CD4-positive, alpha-beta memory T cell (primary cell): ENCODE results near the gene BLVRB. TPM values are rescaled to one million over a fixed set of nuclear protein-coding genes. Genes with fewer than 3 reads are reported as not detected.

Source experiments
- CTCF ChIA-PET: fragments of 350-600 bp; sonication (Branson Sonifier 250); formaldehyde crosslinking; loops from one replicate; lab custom pipeline; 2021; ENCODE audit warnings: inconsistent platforms; ENCODE audit not compliant: partially characterized antibody; lab: Charles Lee
- POLR2A ChIA-PET: fragments of 350-600 bp; sonication (Branson Sonifier 250); formaldehyde crosslinking; loops from one replicate; lab custom pipeline; 2021; ENCODE audit not compliant: partially characterized antibody; lab: Charles Lee
- DNase-seq, 5 donors: peaks; one replicate each; pipeline versions ENCODE4 v3.0.0 to v3.0.0-alpha.2; 2020 to 2022; ENCODE audit warnings: mixed read lengths in 1 of 5
- H3K27ac ChIP-seq: one replicate; pipeline ENCODE4 v1.7.0; 2013; ENCODE audit warnings: low read depth, low read length
- H3K27me3 ChIP-seq: 2 replicates; pipeline ENCODE4 v1.7.0; 2013; ENCODE audit warnings: mild to moderate bottlenecking, low read length, moderate library complexity; ENCODE audit not compliant: insufficient read depth
- H3K36me3 ChIP-seq: 2 replicates; pipeline ENCODE4 v1.7.0; 2013; ENCODE audit warnings: mild to moderate bottlenecking, low read length, moderate library complexity; ENCODE audit not compliant: insufficient read depth
- H3K4me1 ChIP-seq: 2 replicates; pipeline ENCODE4 v1.7.0; 2013; ENCODE audit warnings: mild to moderate bottlenecking, low read length, moderate library complexity; ENCODE audit not compliant: insufficient read depth
- H3K4me3 ChIP-seq, 2 donors: one replicate each; pipeline ENCODE4 v1.7.0; 2013; ENCODE audit warnings: low read length in 2 of 2, mild to moderate bottlenecking in 1 of 2
- H3K9me3 ChIP-seq, 2 donors: one replicate each; pipeline ENCODE4 v1.7.0; 2013; ENCODE audit warnings: low read length in 2 of 2, control low read depth in 1 of 2; ENCODE audit not compliant: control insufficient read depth in 1 of 2
- H3K27ac Mint-ChIP-seq, 7 donors: one replicate each; pipeline ENCODE4 v1.8.0; 2020 to 2021; ENCODE audit warnings: mixed read lengths in 7 of 7, mild to moderate bottlenecking in 6 of 7, inconsistent platforms in 3 of 7, moderate library complexity in 3 of 7
- H3K27me3 Mint-ChIP-seq, 2 donors: one replicate each; pipeline ENCODE4 v1.8.0; 2020 to 2021; ENCODE audit warnings: mixed read lengths in 2 of 2
- H3K36me3 Mint-ChIP-seq, 2 donors: one replicate each; pipeline ENCODE4 v1.8.0; 2020 to 2021; ENCODE audit warnings: mixed read lengths in 2 of 2, inconsistent platforms in 1 of 2, mild to moderate bottlenecking in 1 of 2
- H3K4me1 Mint-ChIP-seq, 4 donors: one replicate each; pipeline ENCODE4 v1.8.0; 2020 to 2021; ENCODE audit warnings: mixed read lengths in 4 of 4, mild to moderate bottlenecking in 1 of 4
- H3K4me3 Mint-ChIP-seq, 8 donors: one replicate each; pipeline ENCODE4 v1.8.0; 2020 to 2021; ENCODE audit warnings: mixed read lengths in 8 of 8, mild to moderate bottlenecking in 7 of 8, moderate library complexity in 6 of 8, inconsistent platforms in 3 of 8
- H3K9me3 Mint-ChIP-seq, 8 donors: one replicate each; pipeline ENCODE4 v1.8.0; 2020 to 2021; ENCODE audit warnings: mixed read lengths in 8 of 8, mild to moderate bottlenecking in 5 of 8, inconsistent platforms in 3 of 8, moderate library complexity in 1 of 8
- intact Hi-C: fragments of 100-400 bp; cut with micrococcal nuclease; formaldehyde crosslinking; loops from one replicate; pipeline ENCODE4 v1.15.1; 2023
- polyA plus RNA-seq, 2 donors: library from polyadenylated mRNA; unstranded; fragments of 300-500 nt; fragmentation: Illumina TruSeq; gene quantifications; one replicate each; pipeline ENCODE4 v1.2.3, GENCODE V29; 2021
- total RNA-seq, 2 experiments: library from RNA; stranded (reverse); gene quantifications; one replicate each; pipeline ENCODE4 v1.2.3, GENCODE V29; 2021

Gene BLVRB
- total and polyA plus RNA-seq, 4 experiments from 2014 or later: 12.3 to 34.6 (median 20.8) TPM

DNA sequence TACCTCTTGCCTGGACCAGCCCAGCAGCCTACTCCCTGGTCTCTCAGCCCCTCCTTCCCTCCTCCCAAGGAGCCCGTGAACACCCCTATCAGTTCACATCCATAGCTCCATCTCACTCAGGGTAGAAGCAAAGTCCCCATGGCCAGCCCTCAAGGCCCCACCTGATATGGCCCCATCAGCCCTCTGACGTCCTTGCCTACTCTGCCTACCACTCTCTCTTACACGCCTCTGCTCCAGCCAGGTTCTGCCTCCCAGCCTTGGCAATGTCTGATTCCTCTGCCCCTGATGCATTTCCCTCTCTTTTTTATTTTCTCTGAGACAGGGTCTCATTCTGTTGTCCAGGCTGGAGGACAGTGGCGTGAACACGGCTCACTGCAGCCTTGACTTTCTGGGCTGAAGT lies 13.5 kb downstream of the BLVRB start:
- Histone ChIP-seq H3K36me3 (no peaks in the 10 kb centered on the region), H3K27ac (no peak overlapping the region), H3K27me3 (no peaks in the 10 kb centered on the region), H3K4me3 (no peak overlapping the region), H3K9me3 (no peaks in the 10 kb centered on the region), H3K4me1 (no peaks in the 10 kb centered on the region)
- no peak for DNase-seq
- H3K9me3 Mint-ChIP-seq: no peaks in the 10 kb centered on the region
- ChIA-PET POLR2A (no interaction called here), CTCF (interaction anchor here (1.8 to 7.3 kb wide), 2 partner anchors 13 to 32 kb away, joined by 7 to 45 read pairs; partner anchors contain the start of gene BLVRB)
- H3K27me3 Mint-ChIP-seq: no peaks in the 10 kb centered on the region
- H3K4me3 Mint-ChIP-seq: no peak overlapping the region
- intact Hi-C loops: no loop called here
- peak overlapping the region in 2 of 7 donors; percentile 29 to 57 for H3K27ac Mint-ChIP-seq
- peaks cover 0 to 7% of the 10 kb centered on the region in 2 donors for H3K36me3 Mint-ChIP-seq
- H3K4me1 Mint-ChIP-seq: peaks cover 0 to 1% (median 0%) of the 10 kb centered on the region in 4 donors

DNA sequence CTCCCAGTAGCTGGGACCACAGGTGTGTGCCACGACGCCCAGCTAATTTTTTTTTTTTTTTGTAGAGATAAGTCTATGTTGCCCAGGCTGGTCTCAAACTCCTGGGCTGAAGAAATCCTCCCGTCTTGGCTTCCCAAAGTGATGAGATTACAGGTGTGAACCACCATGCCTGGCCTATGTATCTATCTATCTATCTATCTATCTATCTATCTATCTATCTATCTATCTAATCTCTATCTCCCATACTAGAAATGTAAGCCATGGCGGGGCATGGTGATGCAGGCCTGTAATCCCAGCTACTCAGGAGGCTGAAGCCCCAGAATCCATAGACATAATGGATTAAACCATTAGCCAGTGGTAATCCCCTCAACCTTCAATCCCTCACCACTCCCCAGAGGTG lies 14.9 kb downstream of the BLVRB start:
- intact Hi-C loops: no loop called here

DNA sequence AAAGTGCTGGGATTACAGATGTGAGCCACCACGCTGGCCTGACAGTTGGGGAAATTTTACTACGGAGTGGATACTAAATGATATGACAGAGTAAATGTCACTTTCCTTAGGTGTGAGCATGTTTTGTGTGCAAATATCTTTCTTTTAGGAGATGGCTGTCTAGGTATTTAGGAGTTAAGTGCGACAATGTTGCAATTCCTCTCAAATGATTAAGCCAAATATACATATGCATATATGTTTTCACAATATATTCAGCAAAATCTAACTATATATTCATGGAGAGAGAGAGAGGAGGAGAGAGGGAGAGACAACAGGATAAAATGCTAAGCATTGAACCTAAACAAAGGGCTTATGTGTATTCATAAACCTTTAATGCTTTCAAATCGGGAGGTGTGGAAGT lies 16.0 kb downstream of the BLVRB start:
- Mint-ChIP-seq H3K27me3 (no peaks in the 10 kb centered on the region), H3K36me3 (peaks cover 0 to 7% of the 10 kb centered on the region in 2 donors), H3K4me3 (no peak overlapping the region), H3K9me3 (no peaks in the 10 kb centered on the region), H3K27ac (no peak overlapping the region), H3K4me1 (peaks cover 4 to 8% (median 6%) of the 10 kb centered on the region in 4 donors)
- Histone ChIP-seq H3K4me3 (no peak overlapping the region), H3K27ac (no peak overlapping the region), H3K36me3 (no peaks in the 10 kb centered on the region), H3K4me1 (no peaks in the 10 kb centered on the region), H3K9me3 (no peaks in the 10 kb centered on the region), H3K27me3 (no peaks in the 10 kb centered on the region)
- no peak for DNase-seq
- CTCF ChIA-PET: no interaction called here
- intact Hi-C loops: no loop called here
- POLR2A ChIA-PET: no interaction called here

More for the DNA sequence above, 14.9 kb downstream of the BLVRB start:
- peaks cover 0 to 7% of the 10 kb centered on the region in 2 donors for H3K36me3 Mint-ChIP-seq
- H3K27ac Mint-ChIP-seq: peak overlapping the region in 1 of 7 donors; percentile 66
- H3K4me3 ChIP-seq: no peak overlapping the region
- H3K4me1 Mint-ChIP-seq: peaks cover 0 to 1% (median under 1%) of the 10 kb centered on the region in 4 donors
- DNase-seq: no peak
- POLR2A ChIA-PET: no interaction called here
- no peaks in the 10 kb centered on the region for H3K27me3 Mint-ChIP-seq
- H3K9me3 Mint-ChIP-seq: no peaks in the 10 kb centered on the region
- no peaks in the 10 kb centered on the region for H3K4me1 ChIP-seq
- H3K36me3 ChIP-seq: no peaks in the 10 kb centered on the region
- CTCF ChIA-PET: interaction anchor here (1.4 to 7.3 kb wide), 2 partner anchors 14 to 30 kb away, joined by 4 to 45 read pairs; partner anchors contain the start of gene BLVRB
- no peaks in the 10 kb centered on the region for H3K9me3 ChIP-seq
- no peak overlapping the region for H3K4me3 Mint-ChIP-seq
- H3K27me3 ChIP-seq: no peaks in the 10 kb centered on the region
- no peak overlapping the region for H3K27ac ChIP-seq

DNA sequence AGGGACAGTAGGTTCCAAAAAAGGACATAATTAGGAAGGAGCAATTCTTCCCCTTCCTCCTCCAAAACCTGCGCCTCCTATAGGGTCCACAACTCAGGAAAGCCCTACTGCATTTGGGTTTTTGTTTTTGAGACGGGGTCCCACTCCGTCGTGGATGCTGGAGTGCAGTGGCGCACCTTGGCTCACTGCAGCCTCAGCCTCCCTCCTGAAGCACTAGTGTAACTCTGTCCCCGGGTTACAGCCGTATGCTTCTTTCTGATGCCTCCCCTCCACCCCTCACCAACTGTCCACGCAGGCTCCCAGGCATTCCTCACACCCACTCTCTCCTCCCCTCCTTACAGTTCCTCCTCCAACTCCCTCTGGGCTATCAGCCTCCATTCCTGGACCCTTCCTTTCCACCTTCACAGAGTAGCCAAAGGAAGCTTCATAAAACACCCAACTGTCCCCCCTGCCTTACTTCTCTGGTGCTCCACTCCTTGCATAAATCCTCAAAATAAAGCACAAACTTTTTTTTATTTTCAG lies 19.2 kb downstream of the BLVRB start:
- Mint-ChIP-seq H3K4me1 (peaks cover 12 to 21% (median 16%) of the 10 kb centered on the region in 4 donors), H3K4me3 (peak overlapping the region in 5 of 8 donors; percentile 8 to 63 (median 42)), H3K36me3 (peaks cover 3 to 14% of the 10 kb centered on the region in 2 donors), H3K27ac (peak overlapping the region in 5 of 7 donors; percentile 25 to 85 (median 57)), H3K9me3 (no peaks in the 10 kb centered on the region), H3K27me3 (no peaks in the 10 kb centered on the region)
- Histone ChIP-seq H3K27ac (no peak overlapping the region), H3K4me1 (peaks cover 11% of the 10 kb centered on the region), H3K27me3 (no peaks in the 10 kb centered on the region), H3K9me3 (no peaks in the 10 kb centered on the region), H3K4me3 (no peak overlapping the region), H3K36me3 (peaks cover 3% of the 10 kb centered on the region)
- no peak for DNase-seq
- intact Hi-C loops: no loop called here
- ChIA-PET CTCF (no interaction called here), POLR2A (interaction anchor here (1.1 to 1.6 kb wide), 2 partner anchors 19 to 26 kb away, joined by 3 to 7 read pairs; partner anchors contain the start of gene BLVRB)

DNA sequence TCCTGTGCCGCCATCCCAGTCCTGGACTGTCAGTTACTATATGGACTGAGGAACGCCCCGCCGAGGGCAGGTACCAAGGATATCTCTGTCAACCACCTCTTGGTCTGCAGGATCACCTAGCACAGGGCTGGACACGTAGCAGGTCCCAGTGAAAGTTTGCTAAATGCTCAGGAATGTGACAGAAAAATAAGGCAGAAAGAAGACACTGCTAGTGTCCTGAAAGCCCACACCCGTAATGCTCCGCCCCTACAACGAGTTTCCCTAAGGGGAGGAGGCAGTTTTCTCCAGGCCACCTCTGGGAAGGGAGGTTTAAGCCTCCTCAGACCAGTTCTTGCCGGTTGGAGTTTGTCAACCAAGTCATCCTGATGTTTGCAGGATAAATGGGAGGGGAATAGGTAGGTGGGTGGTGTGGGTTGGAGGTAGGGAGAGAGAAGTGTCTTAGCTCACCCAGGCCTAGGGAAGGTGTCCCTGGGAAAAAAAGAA lies 19.7 kb downstream of the BLVRB start:
- Histone ChIP-seq H3K27me3 (no peaks in the 10 kb centered on the region), H3K9me3 (no peaks in the 10 kb centered on the region), H3K36me3 (peaks cover 8% of the 10 kb centered on the region), H3K27ac (no peak overlapping the region), H3K4me1 (peaks cover 11% of the 10 kb centered on the region), H3K4me3 (no peak overlapping the region)
- CTCF ChIA-PET: no interaction called here
- DNase-seq: no peak
- Mint-ChIP-seq H3K27me3 (no peaks in the 10 kb centered on the region), H3K27ac (peak overlapping the region in 5 of 7 donors; percentile 36 to 85 (median 68)), H3K4me3 (peak overlapping the region; percentile 20 to 68 (median 50)), H3K9me3 (no peaks in the 10 kb centered on the region), H3K4me1 (peaks cover 12 to 21% (median 17%) of the 10 kb centered on the region in 4 donors), H3K36me3 (peaks cover 3 to 18% of the 10 kb centered on the region in 2 donors)
- intact Hi-C loops: loop anchor here (2.0 kb wide), 1 partner anchor 159 kb away; no protein-coding TSS in a partner anchor
- POLR2A ChIA-PET: interaction anchor here (1.1 to 8.9 kb wide), 2 partner anchors 20 to 22 kb away, joined by 3 to 227 read pairs; partner anchors contain the start of genes BLVRB and SERTAD1

DNA sequence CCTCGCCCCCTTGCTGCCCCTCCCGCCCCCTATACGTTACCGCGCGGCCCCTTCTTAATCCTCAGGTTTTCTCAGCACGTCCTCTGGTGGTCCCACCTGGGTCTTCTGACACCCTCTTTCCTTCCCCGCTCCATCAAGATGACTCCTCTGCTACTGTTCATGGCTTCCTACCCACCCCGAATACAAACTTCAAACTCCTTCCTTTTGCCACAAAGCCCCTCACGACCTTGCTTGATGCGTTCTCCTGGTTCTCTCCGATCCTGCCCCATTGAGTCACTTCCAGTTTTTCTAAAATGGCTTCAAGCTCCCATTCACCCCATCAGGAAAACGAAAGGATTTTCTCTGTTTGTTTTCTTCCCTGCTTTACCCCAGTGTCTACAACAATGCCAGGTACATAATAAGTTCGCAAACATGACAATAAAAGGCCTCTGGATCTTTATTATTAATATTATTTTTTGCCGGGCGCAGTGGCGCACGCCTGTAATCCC lies 20.7 kb downstream of the BLVRB start:
- peaks cover 12 to 21% (median 18%) of the 10 kb centered on the region in 4 donors for H3K4me1 Mint-ChIP-seq
- H3K4me3 Mint-ChIP-seq: peak overlapping the region; percentile 96 to 100 (median 100)
- H3K9me3 Mint-ChIP-seq: no peaks in the 10 kb centered on the region
- Histone ChIP-seq H3K27me3 (no peaks in the 10 kb centered on the region), H3K36me3 (peaks cover 17% of the 10 kb centered on the region), H3K27ac (peak overlapping the region; percentile 75), H3K4me3 (peak overlapping the region; percentile 19 to 96), H3K4me1 (peaks cover 11% of the 10 kb centered on the region), H3K9me3 (no peaks in the 10 kb centered on the region)
- intact Hi-C loops: loop anchor here (1.0 to 5.0 kb wide), 5 partner anchors 20 to 1593 kb away; partner anchors contain the start of genes ACTMAP, BLVRB and SNRPA
- H3K27ac Mint-ChIP-seq: peak overlapping the region; percentile 85 to 100 (median 99)
- DNase-seq: no peak
- CTCF ChIA-PET: interaction anchor here (1.1 to 5.4 kb wide), 3 partner anchors 10 to 24 kb away, joined by 3 to 33 read pairs (median 21); partner anchors contain the start of gene BLVRB
- POLR2A ChIA-PET: interaction anchor here (1.4 to 8.9 kb wide), 8 partner anchors 12 to 165 kb away, joined by 3 to 227 read pairs (median 18); partner anchors contain the start of genes BLVRB, C19orf47, PLD3 and SERTAD1
- H3K36me3 Mint-ChIP-seq: peaks cover 3 to 22% of the 10 kb centered on the region in 2 donors
- H3K27me3 Mint-ChIP-seq: no peaks in the 10 kb centered on the region
